ENCODE data around the gene MAP3K2.
"Not testable (repeated sequence)": the region's sequence is repeated elsewhere in the genome, so short reads cannot be mapped to it uniquely, and the experiment has no call there.

The MAP3K2 gene

DNA sequence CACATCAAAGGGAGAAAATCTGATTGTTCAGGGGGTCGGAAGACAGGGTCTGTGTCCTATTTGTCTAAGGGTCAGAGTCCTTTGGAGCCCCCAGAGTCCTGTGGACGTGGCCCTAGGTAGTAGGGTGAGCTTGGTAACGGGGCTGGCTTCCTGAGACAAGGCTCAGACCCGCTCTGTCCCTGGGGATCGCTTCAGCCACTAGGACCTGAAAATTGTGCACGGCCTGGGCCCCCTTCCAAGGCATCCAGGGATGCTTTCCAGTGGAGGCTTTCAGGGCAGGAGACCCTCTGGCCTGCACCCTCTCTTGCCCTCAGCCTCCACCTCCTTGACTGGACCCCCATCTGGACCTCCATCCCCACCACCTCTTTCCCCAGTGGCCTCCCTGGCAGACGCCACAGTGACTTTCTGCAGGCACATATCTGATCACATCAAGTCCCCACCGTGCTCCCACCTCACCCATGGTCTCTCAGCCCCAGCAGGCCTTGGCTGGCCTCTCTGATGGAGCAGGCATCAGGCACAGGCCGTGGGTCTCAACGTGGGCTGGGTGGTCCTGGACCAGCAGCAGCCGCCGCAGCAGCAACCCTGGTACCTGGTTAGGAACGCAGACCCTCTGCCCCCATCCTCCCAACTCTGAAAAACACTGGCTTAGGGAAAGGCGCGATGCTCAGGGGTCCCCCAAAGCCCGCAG lies 34.2 kb upstream of the MAP3K2 start:
- DNase-seq (ENCODE audit: low read depth in 3 of 3, low spot score in 1 of 3) = no peak

DNA sequence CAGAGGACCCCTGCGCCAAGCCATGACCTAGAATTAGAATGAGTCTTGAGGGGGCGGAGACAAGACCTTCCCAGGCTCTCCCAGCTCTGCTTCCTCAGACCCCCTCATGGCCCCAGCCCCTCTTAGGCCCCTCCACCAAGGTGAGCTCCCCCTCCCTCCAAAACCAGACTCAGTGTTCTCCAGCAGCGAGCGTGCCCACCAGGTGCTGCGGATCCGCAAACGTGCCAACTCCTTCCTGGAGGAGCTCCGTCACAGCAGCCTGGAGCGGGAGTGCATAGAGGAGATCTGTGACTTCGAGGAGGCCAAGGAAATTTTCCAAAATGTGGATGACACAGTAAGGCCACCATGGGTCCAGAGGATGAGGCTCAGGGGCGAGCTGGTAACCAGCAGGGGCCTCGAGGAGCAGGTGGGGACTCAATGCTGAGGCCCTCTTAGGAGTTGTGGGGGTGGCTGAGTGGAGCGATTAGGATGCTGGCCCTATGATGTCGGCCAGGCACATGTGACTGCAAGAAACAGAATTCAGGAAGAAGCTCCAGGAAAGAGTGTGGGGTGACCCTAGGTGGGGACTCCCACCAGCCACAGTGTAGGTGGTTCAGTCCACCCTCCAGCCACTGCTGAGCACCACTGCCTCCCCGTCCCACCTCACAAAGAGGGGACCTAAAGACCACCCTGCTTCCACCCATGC lies 33.5 kb upstream of the MAP3K2 start:
- DNase-seq (ENCODE audit: low read depth in 3 of 3, low spot score in 1 of 3) = no peak

GRCh38 chr2:127420039-127420864 lies 32.5 kb upstream of the MAP3K2 start:
- no peak for DNase-seq (ENCODE audit: low read depth in 3 of 3, low spot score in 1 of 3)

DNA sequence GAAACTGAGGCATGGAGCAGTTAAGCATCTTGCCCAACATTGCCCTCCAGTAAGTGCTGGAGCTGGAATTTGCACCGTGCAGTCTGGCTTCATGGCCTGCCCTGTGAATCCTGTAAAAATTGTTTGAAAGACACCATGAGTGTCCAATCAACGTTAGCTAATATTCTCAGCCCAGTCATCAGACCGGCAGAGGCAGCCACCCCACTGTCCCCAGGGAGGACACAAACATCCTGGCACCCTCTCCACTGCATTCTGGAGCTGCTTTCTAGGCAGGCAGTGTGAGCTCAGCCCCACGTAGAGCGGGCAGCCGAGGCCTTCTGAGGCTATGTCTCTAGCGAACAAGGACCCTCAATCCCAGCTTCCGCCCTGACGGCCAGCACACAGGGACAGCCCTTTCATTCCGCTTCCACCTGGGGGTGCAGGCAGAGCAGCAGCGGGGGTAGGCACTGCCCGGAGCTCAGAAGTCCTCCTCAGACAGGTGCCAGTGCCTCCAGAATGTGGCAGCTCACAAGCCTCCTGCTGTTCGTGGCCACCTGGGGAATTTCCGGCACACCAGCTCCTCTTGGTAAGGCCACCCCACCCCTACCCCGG lies 31.8 kb upstream of the MAP3K2 start:
- no peak for DNase-seq (ENCODE audit: low read depth in 3 of 3, low spot score in 1 of 3)

- no peak for DNase-seq (ENCODE audit: low read depth in 3 of 3, low spot score in 1 of 3)
Observed at GRCh38 chr2:127419112-127419430, 31.3 kb upstream of the MAP3K2 start.

DNA sequence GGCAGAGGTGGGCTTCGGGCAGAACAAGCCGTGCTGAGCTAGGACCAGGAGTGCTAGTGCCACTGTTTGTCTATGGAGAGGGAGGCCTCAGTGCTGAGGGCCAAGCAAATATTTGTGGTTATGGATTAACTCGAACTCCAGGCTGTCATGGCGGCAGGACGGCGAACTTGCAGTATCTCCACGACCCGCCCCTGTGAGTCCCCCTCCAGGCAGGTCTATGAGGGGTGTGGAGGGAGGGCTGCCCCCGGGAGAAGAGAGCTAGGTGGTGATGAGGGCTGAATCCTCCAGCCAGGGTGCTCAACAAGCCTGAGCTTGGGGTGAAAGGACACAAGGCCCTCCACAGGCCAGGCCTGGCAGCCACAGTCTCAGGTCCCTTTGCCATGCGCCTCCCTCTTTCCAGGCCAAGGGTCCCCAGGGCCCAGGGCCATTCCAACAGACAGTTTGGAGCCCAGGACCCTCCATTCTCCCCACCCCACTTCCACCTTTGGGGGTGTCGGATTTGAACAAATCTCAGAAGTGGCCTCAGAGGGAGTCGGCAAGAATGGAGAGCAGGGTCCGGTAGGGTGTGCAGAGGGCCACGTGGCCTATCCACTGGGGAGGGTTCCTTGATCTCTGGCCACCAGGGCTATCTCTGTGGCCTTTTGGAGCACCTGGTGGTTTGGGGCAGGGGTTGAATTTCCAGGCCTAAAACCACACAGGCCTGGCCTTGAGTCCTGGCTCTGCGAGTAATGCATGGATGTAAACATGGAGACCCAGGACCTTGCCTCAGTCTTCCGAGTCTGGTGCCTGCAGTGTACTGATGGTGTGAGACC lies 30.7 kb upstream of the MAP3K2 start, which contains the start of gene PROC:
Gene PROC (plus strand): TSS at position 128 of the 812 bp plus-strand sequence. CDS start 1,516 bp downstream, outside the sequence.
- DNase-seq (ENCODE audit: low read depth in 3 of 3, low spot score in 1 of 3) = no peak

- DNase-seq (ENCODE audit: low read depth in 3 of 3, low spot score in 1 of 3) = no peak
Observed at GRCh38 chr2:127417406-127417805, 29.6 kb upstream of the MAP3K2 start.

DNA sequence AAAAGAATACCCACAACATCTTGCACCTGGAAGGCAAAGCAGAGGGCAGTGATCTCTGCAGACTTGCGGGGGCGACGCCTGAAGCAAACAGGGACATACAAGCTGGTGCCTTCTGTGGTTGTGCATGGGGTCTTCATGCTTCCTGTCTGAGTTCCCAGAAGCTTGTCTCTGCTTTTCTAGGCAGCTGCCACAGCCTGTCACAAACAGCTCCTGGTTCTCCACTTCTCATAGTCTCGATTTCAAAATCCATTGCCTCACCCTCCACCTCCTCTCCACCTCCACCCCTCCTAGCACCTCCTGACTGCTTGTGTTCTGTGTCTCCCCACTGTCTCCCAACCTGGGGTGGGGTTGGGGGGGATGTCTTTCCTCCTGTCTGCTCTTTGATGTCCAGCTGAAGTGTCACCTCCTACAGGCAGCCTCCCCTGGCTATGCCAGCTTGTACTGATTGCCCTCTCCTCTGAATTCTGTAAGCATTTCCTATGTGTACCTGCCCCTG lies 28.8 kb upstream of the MAP3K2 start:
- no peak for DNase-seq (ENCODE audit: low read depth in 3 of 3, low spot score in 1 of 3)

- DNase-seq (ENCODE audit: low read depth in 3 of 3, low spot score in 1 of 3) = peak; percentile 66 to 73 (median 69)
Observed at GRCh38 chr2:127415593-127416505, 28.1 kb upstream of the MAP3K2 start.

GRCh38 chr2:127414638-127415592 lies 27.1 kb upstream of the MAP3K2 start:
- DNase-seq (ENCODE audit: low read depth in 3 of 3, low spot score in 1 of 3) = no peak

- DNase-seq (ENCODE audit: low read depth in 3 of 3, low spot score in 1 of 3) = no peak
Observed at GRCh38 chr2:127413782-127414637, 26.2 kb upstream of the MAP3K2 start.

- DNase-seq (ENCODE audit: low read depth in 3 of 3, low spot score in 1 of 3) = no peak
Observed at GRCh38 chr2:127413200-127413599, 25.4 kb upstream of the MAP3K2 start.

DNA sequence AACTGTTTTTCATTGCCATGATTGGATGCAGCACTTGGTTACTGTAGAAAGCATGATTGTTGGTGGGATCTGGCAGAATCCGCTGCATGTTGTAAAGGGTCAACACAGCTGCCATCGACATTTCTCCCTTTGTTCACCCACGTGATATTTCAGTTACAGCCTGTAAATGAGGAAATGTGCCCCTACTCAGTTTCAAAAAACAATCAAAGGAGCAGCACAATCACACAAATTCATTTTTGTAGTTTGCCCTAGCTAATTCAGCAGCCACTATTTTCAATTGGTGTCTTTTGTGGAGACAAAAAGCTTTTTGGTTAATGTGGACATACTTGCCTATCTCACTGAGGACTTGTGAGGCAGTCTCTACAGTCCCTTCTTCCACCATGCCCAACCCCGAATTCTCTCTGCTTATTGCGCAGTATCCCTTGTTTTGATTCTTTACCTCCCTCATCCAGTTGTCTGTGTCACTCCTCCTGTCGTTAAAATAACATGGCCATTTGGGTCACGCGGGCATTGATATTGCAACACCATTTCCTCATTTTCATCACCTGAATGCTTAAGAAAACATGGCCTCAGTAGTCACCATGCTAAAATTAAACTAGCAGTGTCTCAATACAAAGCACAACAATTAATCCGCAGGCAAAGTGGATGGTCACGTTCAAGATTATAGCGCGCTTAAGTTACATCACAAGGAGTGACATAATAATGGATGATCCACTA lies 24.0 kb upstream of the MAP3K2 start:
- no peak for DNase-seq (ENCODE audit: low read depth in 3 of 3, low spot score in 1 of 3)

GRCh38 chr2:127410871-127411652 lies 23.3 kb upstream of the MAP3K2 start:
- DNase-seq (ENCODE audit: low read depth in 3 of 3, low spot score in 1 of 3) = no peak

DNA sequence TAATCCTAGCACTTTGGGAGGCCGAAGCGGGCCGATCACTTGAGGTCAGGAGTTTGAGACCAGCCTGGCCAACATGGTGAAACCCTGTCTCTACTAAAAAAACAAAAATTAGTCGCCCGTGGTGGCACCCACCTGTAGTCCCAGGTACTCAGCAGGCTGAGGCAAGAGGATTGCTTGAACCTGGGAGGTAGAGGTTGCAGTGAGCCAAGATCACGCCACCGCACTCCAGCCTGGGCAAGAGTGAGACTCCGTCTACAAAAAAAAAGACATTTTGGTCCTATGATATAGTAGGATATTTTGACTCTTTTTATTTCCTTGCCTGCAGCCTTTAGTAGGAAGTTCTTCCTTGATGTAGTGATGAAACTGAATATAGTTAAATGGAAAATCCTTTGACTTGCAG lies 21.9 kb upstream of the MAP3K2 start:
- not testable (repeated sequence) for DNase-seq (ENCODE audit: low read depth in 3 of 3, low spot score in 1 of 3)

DNA sequence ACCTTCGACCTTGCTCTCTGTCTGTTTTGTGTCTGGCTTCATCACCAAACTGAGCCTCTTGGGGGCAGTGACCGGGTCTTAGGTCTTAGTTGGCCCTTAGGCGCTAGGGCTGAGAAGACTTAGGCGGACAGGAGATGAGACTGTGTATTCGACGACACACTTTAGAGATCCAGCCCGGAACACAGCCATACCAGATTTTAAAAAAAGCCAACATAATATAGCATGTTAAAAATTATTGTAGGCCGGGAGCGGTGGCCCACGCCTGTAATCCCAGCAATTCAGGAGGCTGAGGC lies 21.0 kb upstream of the MAP3K2 start:
- no peak for DNase-seq (ENCODE audit: low read depth in 3 of 3, low spot score in 1 of 3)

Data from stimulated activated CD4-positive, alpha-beta T cell treated with anti-CD3 and anti-CD28 coated beads, TNF-alpha, amount 100 ng/mL, for 1 hour (primary cell).